GM12878 (cell line): ENCODE data around the gene GALNS. TPM values are rescaled to one million over a fixed set of nuclear protein-coding genes. Genes with fewer than 3 reads are reported as not detected.

Experiments used
- ATAC-seq: fragments of 200-7000 bp; cut with Tn5 transposase; 3 replicates; pipeline ENCODE4 v1.9.1; 2020; ENCODE audit warnings: mild to moderate bottlenecking, moderate library complexity
- BruUV-seq: library from RNA; stranded (reverse); fragments of 400-500 nt; replicated peaks from 2 replicates; lab custom pipeline; 2021; lab: Mats Ljungman, UMichigan
- CTCF ChIA-PET: fragments of 300-600 bp; sonication (Branson Sonifier 250); formaldehyde crosslinking; extraction: SDS; loops from one replicate; lab custom pipeline; 2021; ENCODE audit warnings: inconsistent platforms; lab: Yijun Ruan, JAX
- POLR2A ChIA-PET: fragments of 350-600 bp; formaldehyde crosslinking; extraction: SDS; loops from one replicate; lab custom pipeline; 2021; ENCODE audit warnings: inconsistent platforms; lab: Charles Lee
- RAD21 ChIA-PET: fragments of 300-600 bp; sonication (Branson Sonifier 250); formaldehyde crosslinking; loops from one replicate; lab custom pipeline; 2023; ENCODE audit warnings: antibody characterized with exemption; ENCODE audit not compliant: unreplicated experiment; lab: Charles Lee
- SMC1A ChIA-PET: fragments of 300-600 bp; sonication (Branson Sonifier 250); formaldehyde crosslinking; loops from one replicate; lab custom pipeline; 2023; ENCODE audit not compliant: unreplicated experiment, uncharacterized antibody; lab: Charles Lee
- DNase-seq: peaks from one replicate; pipeline ENCODE4 v3.0.0-alpha.2; 2011; ENCODE audit warnings: low read depth, low spot score
- FAIRE-seq: peaks from 3 replicates; lab custom pipeline; 2011; peaks lifted over from hg19 to GRCh38; lab: Jason Lieb, UNC
- H2AFZ ChIP-seq: 2 replicates; pipeline ENCODE4 v1.6.0; 2011; ENCODE audit warnings: low read depth, low read length, control low read depth; ENCODE audit not compliant: control insufficient read depth
- H3K27ac ChIP-seq: 2 replicates; pipeline ENCODE4 v1.5.1; 2011; ENCODE audit warnings: control low read depth; ENCODE audit not compliant: control insufficient read depth, insufficient read depth
- H3K27me3 ChIP-seq, 2 experiments: replicated peaks in 1 of 2; 2 replicates each; pipeline versions ENCODE4 v1.6.0 to v1.6.1; 2011; ENCODE audit warnings: low read length in 1 of 2; ENCODE audit not compliant: control insufficient read depth in 2 of 2, insufficient read depth in 2 of 2
- H3K36me3 ChIP-seq, 2 experiments: 2 replicates each; pipeline ENCODE4 v1.5.1; 2011; ENCODE audit warnings: low read length in 1 of 2; ENCODE audit not compliant: control insufficient read depth in 2 of 2, insufficient read depth in 2 of 2
- H3K4me1 ChIP-seq: 2 replicates; pipeline ENCODE4 v1.6.1; 2011; ENCODE audit warnings: mild to moderate bottlenecking, low read length, moderate library complexity, mixed read lengths; ENCODE audit not compliant: control insufficient read depth, insufficient read depth
- H3K4me2 ChIP-seq: 2 replicates; pipeline ENCODE4 v1.6.0; 2011; ENCODE audit warnings: control low read depth; ENCODE audit not compliant: control insufficient read depth, insufficient read depth
- H3K4me3 ChIP-seq: fragments of 200-600 bp; sonication (generic); 2 replicates; pipeline ENCODE4 v1.5.1; 2016
- H3K79me2 ChIP-seq: 2 replicates; pipeline ENCODE4 v1.6.0; 2011; ENCODE audit warnings: low read length; ENCODE audit not compliant: control insufficient read depth, insufficient read depth
- H3K9ac ChIP-seq: 2 replicates; pipeline ENCODE4 v1.8.0; 2011; ENCODE audit warnings: low read length, control low read depth, mixed read lengths; ENCODE audit not compliant: control insufficient read depth, insufficient read depth
- H3K9me3 ChIP-seq: replicated peaks from 3 replicates; pipeline ENCODE4 v1.5.1; 2011; ENCODE audit warnings: mild to moderate bottlenecking, low read length; ENCODE audit not compliant: control insufficient read depth, insufficient read depth
- H4K20me1 ChIP-seq: 2 replicates; pipeline ENCODE4 v1.6.0; 2011; ENCODE audit not compliant: control insufficient read depth, insufficient read depth
- CHD1 ChIP-seq: IDR thresholded peaks from 2 replicates; pipeline ENCODE4 v1.6.1; 2012; ENCODE audit warnings: low read depth, low read length, improper control_type of control experiment
- CREM ChIP-seq: IDR thresholded peaks from 2 replicates; pipeline ENCODE4 v1.6.1; 2014; ENCODE audit warnings: antibody characterized with exemption, low read depth
- DPF2 ChIP-seq: fragments of 450-650 bp; IDR thresholded peaks from 2 replicates; pipeline ENCODE4 v1.6.1; 2017; ENCODE audit warnings: mild to moderate bottlenecking
- MTA2 ChIP-seq: fragments of 450-650 bp; IDR thresholded peaks from 2 replicates; pipeline ENCODE4 v1.6.1; 2016; ENCODE audit warnings: low read depth, mild to moderate bottlenecking, moderate library complexity
- POLR2A ChIP-seq: IDR thresholded peaks from 2 replicates; pipeline ENCODE4 v1.6.1; 2011; ENCODE audit warnings: low read depth, mild to moderate bottlenecking, low read length
- POLR2AphosphoS2 ChIP-seq: IDR thresholded peaks from 2 replicates; pipeline ENCODE4 v1.6.1; 2011; ENCODE audit warnings: low read depth, mild to moderate bottlenecking, low read length, improper control_type of control experiment, moderate library complexity
- RCOR1 ChIP-seq: conservative IDR thresholded peaks from 2 replicates; pipeline ENCODE4 v1.6.1; 2012; ENCODE audit warnings: low read depth, low read length, improper control_type of control experiment
- SMARCA5 ChIP-seq: fragments of 450-650 bp; IDR thresholded peaks from 2 replicates; pipeline ENCODE4 v1.6.1; 2017; ENCODE audit warnings: mild to moderate bottlenecking
- TBL1XR1 ChIP-seq: IDR thresholded peaks from 2 replicates; pipeline ENCODE4 v1.6.1; 2012; ENCODE audit warnings: low read depth, low read length, improper control_type of control experiment
- TCF12 ChIP-seq: IDR thresholded peaks from 2 replicates; pipeline ENCODE4 v1.6.1; 2011; ENCODE audit warnings: low read depth, mild to moderate bottlenecking, low read length
- ZNF384 ChIP-seq: IDR thresholded peaks from 2 replicates; pipeline ENCODE4 v1.6.1; 2012; ENCODE audit warnings: low read depth, mild to moderate bottlenecking, low read length, improper control_type of control experiment, borderline replicate concordance
- WGBS: methylation state at CpG from one replicate; pipeline ENCODE4 v1.1.6; 2016; ENCODE audit warnings: low lambda C conversion rate; ENCODE audit not compliant: insufficient replicate concordance, insufficient coverage; ENCODE audit errors: missing lambda C conversion rate; 5-methylcytosine and 5-hydroxymethylcytosine counted together
- in situ Hi-C: fragments of 300-500 bp; cut with MboI; formaldehyde crosslinking; loops from 9 replicates; pipeline ENCODE4 v1.14.3; 2018; ENCODE audit warnings: mixed read lengths
- intact Hi-C: fragments of 100-400 bp; cut with micrococcal nuclease; formaldehyde crosslinking; loops from one replicate; pipeline ENCODE4 v1.14.2; 2022; ENCODE audit not compliant: unreplicated experiment
- polyA plus RNA-seq, 11 experiments: library from polyadenylated mRNA; depleted of rRNA in 4 of 11; unstranded in 6 of 11; stranded (reverse) in 5 of 11; fragments of >200 nt; fragmentation: Nextera tagmentation in 4 of 11; fragmentation: Illumina TruSeq in 1 of 11; extraction: Ambion mirVana in 4 of 11; extraction: Trizol in 1 of 11; gene quantifications; 1 replicate in 1 of 11; 2 replicates in 10 of 11; pipeline versions ENCODE4 v1.2.1 to v1.2.3, GENCODE V29; 2011 to 2016; ENCODE audit warnings: inconsistent platforms in 2 of 11, missing spikeins in 2 of 11, low read depth in 1 of 11
- total RNA-seq, 4 experiments: library from RNA; depleted of rRNA in 3 of 4; stranded (reverse); fragments of >200 nt in 3 of 4; fragmentation: Illumina TruSeq in 1 of 4; extraction: Trizol in 1 of 4; gene quantifications; 2 replicates each; pipeline versions ENCODE4 v1.2.1 to v1.2.3, GENCODE V29; 2013 to 2021
- TF ChIP-seq, protein P1 (sequence below): fragments of 150-350 bp; IDR thresholded peaks from 2 replicates; pipeline ENCODE4 v1.6.1; 2014; ENCODE audit warnings: mild to moderate bottlenecking, low read depth, low read length
- TF ChIP-seq, protein P2 (sequence below): IDR thresholded peaks from 2 replicates; pipeline ENCODE4 v1.6.1; 2011; ENCODE audit warnings: borderline replicate concordance, low read depth, mild to moderate bottlenecking, moderate library complexity, mixed read lengths, low read length; ENCODE audit not compliant: insufficient read depth; ENCODE audit errors: extremely low read length

Gene GALNS
- total and polyA plus RNA-seq, 10 of the 15 experiments (the other 5 are each of a cell fraction or from before 2014, with no cell fraction given): 0.37 to 12.4 (median 5.3) TPM

DNA sequence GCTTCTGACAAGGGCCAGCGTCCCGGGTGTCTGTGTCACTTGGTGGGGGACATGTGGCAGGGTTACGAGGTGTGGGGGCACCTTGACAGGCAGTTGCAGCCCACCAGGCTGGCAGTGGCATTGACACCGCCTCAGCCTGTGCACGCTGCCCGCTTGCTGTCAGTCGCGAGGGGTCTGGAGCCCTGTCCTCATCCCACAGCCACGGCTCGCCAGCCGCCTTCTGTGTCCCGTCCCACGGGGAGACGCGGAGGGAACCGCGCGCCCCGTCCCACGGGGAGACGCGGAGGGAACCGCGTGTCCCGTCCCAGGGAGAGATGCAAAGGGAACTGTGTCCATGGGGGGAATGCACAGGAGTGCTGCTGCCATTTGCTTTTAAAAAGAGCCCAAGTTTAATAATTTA lies 6.2 kb upstream of the GALNS start:
- no peak overlapping the region for H3K27ac ChIP-seq
- no peak for DNase-seq
- H3K27me3 ChIP-seq: no peaks in the 10 kb centered on the region
- ATAC-seq: no peak
- no peak for FAIRE-seq
- in situ Hi-C loops: no loop called here
- peaks cover 2% of the 10 kb centered on the region for H3K79me2 ChIP-seq
- H3K4me1 ChIP-seq: peaks cover 5% of the 10 kb centered on the region
- TF ChIP-seq TBL1XR1 (no peak), SMARCA5 (no peak), RCOR1 (no peak), POLR2A (no peak), TCF12 (no peak), ZNF384 (no peak), POLR2AphosphoS2 (no peak), CREM (no peak), MTA2 (no peak), CHD1 (no peak), DPF2 (no peak)
- TF ChIP-seq, protein P1, sequence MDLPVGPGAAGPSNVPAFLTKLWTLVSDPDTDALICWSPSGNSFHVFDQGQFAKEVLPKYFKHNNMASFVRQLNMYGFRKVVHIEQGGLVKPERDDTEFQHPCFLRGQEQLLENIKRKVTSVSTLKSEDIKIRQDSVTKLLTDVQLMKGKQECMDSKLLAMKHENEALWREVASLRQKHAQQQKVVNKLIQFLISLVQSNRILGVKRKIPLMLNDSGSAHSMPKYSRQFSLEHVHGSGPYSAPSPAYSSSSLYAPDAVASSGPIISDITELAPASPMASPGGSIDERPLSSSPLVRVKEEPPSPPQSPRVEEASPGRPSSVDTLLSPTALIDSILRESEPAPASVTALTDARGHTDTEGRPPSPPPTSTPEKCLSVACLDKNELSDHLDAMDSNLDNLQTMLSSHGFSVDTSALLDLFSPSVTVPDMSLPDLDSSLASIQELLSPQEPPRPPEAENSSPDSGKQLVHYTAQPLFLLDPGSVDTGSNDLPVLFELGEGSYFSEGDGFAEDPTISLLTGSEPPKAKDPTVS: no peak
- TF ChIP-seq, protein P2, sequence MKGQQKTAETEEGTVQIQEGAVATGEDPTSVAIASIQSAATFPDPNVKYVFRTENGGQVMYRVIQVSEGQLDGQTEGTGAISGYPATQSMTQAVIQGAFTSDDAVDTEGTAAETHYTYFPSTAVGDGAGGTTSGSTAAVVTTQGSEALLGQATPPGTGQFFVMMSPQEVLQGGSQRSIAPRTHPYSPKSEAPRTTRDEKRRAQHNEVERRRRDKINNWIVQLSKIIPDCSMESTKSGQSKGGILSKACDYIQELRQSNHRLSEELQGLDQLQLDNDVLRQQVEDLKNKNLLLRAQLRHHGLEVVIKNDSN: no peak
- CTCF ChIA-PET: no interaction called here
- intact Hi-C loops: no loop called here
- RAD21 ChIA-PET: no interaction called here
- H3K9ac ChIP-seq: no peak overlapping the region
- H3K4me3 ChIP-seq: no peak overlapping the region
- SMC1A ChIA-PET: no interaction called here
- 95% methylated on average over 25 of the region's 25 CpGs for WGBS
- no peak overlapping the region for H3K4me2 ChIP-seq
- H4K20me1 ChIP-seq: no peaks in the 10 kb centered on the region
- peaks cover 4 to 5% of the 10 kb centered on the region in 2 experiments; a peak in 3 of 4 replicates for H3K36me3 ChIP-seq
- POLR2A ChIA-PET: no interaction called here
- no TSS peak for BruUV-seq
- no peak overlapping the region for H2AFZ ChIP-seq
- H3K9me3 ChIP-seq: no peaks in the 10 kb centered on the region
